GM12801 (cell line): ENCODE data around the gene EEF1G.

Experiments used
- CTCF ChIP-seq: IDR thresholded peaks from one replicate; pipeline ENCODE4 v1.5.1; 2011; ENCODE audit warnings: control low read depth; ENCODE audit not compliant: insufficient read length; ENCODE audit errors: extremely low read depth

EEF1G gene

GRCh38 chr11:62548545-62549335 is 25.0 kb downstream of the EEF1G start:
- no peak for TF ChIP-seq CTCF

- no peak for TF ChIP-seq CTCF
These were observed 25.9 kb downstream of the EEF1G start for GRCh38 chr11:62547691-62548281.

GRCh38 chr11:62546929-62547625 is 26.6 kb downstream of the EEF1G start:
- no peak for TF ChIP-seq CTCF

GRCh38 chr11:62546244-62546928 is 27.3 kb downstream of the EEF1G start, which contains the start of gene AHNAK:
AHNAK (minus strand) TSS chr11:62546806; CDS start chr11:62536098, 10,708 bp downstream.
- no peak for TF ChIP-seq CTCF

- no peak for TF ChIP-seq CTCF
These were observed 28.1 kb downstream of the EEF1G start for GRCh38 chr11:62545437-62546243.

- no peak for TF ChIP-seq CTCF
These were observed 28.9 kb downstream of the EEF1G start for GRCh38 chr11:62544581-62545436.
